ENCODE results near the gene ABHD16A.

Gene ABHD16A

GRCh38 chr6:31689249-31690110 is 13.6 kb downstream of the ABHD16A start:
- no peak for DNase-seq (ENCODE audit: low spot score)

DNA sequence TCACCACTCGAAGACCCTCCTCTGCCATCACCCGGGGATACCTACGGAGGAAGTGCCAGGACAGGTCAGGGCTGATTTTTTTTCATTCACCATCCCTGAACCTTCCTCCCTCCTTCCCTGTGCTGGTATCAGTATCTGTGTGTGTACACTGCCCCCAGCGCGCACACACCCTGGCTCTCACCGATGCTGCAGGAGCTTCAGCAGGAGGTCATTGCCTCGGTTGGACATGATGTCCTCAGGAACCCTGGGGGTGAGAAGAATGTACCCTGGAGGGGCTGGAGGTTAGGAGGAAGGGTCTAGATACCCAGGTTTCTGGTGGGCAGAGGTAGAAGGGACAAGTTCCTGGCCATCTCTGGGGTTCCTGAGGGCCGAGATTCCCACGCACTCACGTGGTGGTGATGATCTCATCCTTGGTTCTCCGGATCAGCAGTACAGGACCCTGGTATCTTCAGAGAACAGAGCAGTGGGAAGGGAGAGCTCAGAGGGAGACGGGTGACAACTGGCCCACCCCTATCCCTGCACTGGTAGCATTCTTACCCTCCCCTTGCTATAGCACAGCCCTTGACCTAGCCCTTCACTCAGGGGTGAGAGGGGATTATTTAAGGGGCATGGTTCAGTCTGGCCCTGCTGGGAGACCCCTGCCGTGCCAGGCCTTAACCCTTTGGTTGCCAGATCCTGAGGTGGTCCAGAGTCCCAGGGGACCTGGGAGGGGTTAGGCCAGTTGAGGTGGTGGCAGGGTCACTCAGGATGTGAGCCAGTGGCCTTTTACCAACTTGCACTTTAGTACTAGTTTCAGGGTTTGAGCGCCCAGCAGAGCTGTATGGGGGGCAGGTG is 15.0 kb downstream of the ABHD16A start:
- no peak for DNase-seq (ENCODE audit: low spot score)

DNA sequence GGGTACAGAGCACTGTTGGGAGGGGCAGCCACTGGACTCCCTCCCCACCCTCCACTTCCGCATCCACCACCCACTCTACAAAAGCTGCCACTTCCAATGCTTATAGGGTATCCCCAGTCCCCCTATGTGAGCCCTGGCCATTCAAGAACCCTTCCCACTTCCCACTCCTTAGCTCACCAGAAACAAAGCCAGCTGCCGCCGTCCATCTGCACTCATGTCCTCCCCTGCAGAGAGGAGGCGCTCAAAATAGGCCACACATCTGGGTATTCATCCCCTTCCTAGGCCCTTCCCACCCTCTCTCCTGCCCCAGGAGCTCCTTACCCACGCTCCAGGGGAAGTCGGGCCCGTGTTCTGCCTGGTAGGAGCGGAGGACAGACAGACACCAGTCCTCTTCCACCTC is 15.8 kb downstream of the ABHD16A start:
- DNase-seq (ENCODE audit: low spot score): no peak

DNA sequence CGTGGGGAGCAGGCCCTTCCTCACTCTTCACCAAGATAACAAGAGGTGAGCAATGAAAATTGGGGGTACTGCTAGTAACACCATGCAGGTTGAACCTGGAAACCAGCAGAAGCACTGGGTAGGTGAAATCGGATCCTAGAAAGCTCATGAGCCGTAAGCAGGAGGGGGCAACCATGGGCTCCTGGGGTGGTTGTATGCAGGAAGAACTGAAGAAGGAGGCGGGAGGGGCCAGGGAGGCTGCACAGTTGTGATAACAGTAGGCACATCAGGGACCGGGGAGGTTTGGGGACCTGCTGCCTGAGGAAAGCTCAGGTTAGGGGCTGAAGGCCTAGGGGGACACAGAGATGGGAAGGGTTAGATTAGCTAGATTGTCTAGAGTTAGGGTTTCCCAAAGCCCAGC is 16.6 kb downstream of the ABHD16A start:
- no peak for DNase-seq (ENCODE audit: low spot score)

DNA sequence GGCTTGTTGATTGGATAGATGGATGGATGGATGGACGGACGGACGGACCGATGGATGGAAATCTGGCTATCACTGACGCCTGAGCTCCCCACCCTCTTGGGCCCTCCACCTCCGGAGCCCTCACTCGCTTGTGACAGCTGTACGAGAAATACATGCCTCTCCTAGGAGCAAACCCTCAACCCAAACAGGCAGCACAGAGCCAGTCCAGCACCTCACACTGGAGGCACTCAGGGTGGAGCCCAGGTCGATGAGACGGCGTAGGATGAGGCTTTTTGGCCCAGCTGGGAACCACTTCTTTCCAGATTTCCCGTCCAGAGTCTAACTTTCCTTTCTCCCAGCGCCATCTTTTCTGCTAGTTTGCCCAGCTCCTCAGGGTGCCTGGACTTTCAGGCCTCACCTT is 19.5 kb downstream of the ABHD16A start:
- DNase-seq (ENCODE audit: low spot score): no peak

- no peak for DNase-seq (ENCODE audit: low spot score)
Observed at GRCh38 chr6:31681135-31681671, 21.9 kb downstream of the ABHD16A start.

DNA sequence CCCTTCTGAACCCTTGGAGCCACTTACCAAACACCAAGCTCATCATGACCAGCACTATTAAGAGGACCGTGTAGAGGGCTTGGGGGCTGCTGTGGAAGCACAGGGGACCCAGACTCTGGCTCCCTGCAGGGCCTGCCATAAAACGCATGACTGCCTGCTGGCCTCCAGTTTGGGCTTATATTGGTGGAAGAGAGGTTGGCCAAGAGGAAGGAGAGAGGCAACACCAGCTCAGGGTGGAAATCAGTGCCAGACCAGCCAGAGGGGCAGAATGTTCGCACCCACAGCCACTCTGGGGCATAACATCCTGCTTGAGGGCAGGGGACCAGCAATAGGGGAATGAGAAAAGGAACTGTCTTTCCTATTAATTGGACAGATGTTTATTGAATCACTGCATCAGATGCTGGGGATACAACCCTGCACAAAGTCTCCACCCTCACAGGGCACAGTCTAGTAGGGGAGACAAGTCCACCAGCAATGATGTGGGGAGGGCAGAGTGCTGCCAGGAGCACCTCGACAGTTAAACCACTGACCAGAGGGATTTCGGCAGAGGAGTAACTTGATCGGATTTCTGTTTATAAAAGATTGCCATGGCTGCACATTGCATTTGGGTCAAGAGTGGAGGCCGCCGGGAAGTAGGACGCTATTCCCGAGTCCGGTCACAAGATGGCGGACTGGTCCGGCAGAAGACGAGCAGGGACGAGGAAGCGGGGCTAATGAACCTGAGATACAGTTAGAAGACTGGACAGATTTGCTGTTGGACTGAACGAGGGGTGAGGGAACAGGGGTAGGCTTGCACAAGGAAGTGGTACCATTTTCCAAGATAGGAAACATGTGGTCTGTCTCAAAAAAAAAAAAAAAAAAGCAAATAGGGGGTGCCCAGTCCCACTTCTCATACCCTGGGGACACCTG is 22.6 kb downstream of the ABHD16A start, which contains the start of gene LY6G5C:
Gene LY6G5C (minus strand): TSS at position 842 of the 909 bp plus-strand sequence. CDS start 694 bp downstream, at position 148.
- DNase-seq (ENCODE audit: low spot score): peak; percentile 87

DNA sequence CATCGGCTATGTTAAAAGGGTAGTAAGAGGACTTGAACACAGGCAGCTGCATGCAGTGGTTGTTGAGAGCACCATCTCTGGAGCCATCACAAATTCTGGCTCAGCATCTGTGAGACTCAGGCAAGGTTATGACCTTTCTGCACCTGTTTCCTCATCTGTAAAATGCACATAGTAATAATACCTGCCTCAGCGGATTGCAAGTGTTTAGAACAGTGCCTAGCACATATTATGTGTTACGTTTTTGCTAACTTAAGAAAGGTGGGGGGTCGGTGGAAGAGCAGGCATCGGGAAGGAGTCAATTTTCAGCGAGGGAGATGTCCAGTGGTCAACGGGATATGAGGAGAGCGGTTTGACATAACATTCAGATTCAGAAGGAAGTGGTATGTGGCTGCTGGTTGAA is 25.2 kb downstream of the ABHD16A start:
- DNase-seq (ENCODE audit: low spot score): no peak

DNA sequence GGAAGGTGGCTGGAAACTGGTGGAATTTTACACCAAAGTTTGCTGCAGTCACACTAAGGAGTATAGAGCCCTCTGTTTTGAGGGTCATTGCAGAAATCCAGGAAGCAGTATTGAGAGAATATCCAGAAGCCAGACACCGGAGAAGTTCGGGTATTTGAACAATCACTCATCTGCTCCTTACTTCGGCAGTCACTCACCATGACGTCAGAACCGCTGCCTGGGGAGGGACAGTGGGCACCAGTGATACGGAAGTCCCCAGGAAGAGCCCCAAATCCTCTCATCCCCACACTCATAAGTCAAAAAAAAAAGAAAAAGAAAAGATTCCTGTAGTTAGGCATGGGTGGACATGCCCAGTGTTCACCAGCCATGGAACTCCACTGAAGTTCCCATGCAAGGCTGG is 26.2 kb downstream of the ABHD16A start:
- DNase-seq (ENCODE audit: low spot score): no peak

DNA sequence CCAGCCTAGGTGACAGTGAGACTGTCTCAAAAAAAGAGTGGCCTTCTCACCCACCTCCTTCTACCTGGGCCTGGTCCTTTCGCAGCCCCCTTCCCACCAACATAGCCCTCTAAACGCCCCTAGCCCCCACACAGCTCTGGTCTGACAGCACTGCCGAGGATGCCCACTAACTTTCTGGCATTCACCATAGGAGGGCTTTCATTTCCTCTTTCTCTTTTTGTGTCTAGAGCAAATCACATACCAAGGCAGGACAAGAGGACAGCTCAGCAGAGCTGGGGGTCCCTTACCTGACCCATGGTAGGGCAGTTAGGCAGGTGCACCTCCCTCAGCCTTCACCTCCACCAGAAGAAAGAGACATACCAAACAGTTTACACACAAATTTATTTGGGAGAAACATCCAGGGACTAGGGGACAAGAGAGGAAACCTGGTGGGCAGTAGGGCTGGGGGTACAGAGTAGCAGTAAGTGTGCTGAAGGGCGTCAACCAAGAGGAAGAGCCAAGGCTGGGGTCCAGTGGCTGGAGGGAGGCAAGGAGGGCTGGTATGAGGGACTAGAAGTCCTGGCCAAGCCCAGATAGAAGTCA is 26.7 kb downstream of the ABHD16A start:
- no peak for DNase-seq (ENCODE audit: low spot score)

GRCh38 chr6:31669676-31670075 is 33.4 kb downstream of the ABHD16A start, which contains the start of gene LY6G5B:
TSS of gene LY6G5B (plus strand) at chr6:31669976. CDS start at chr6:31670951, 975 bp downstream.
- no peak for DNase-seq (ENCODE audit: low spot score)

GRCh38 chr6:31666337-31666965 is 36.7 kb downstream of the ABHD16A start:
- no peak for DNase-seq (ENCODE audit: low spot score)

DNA sequence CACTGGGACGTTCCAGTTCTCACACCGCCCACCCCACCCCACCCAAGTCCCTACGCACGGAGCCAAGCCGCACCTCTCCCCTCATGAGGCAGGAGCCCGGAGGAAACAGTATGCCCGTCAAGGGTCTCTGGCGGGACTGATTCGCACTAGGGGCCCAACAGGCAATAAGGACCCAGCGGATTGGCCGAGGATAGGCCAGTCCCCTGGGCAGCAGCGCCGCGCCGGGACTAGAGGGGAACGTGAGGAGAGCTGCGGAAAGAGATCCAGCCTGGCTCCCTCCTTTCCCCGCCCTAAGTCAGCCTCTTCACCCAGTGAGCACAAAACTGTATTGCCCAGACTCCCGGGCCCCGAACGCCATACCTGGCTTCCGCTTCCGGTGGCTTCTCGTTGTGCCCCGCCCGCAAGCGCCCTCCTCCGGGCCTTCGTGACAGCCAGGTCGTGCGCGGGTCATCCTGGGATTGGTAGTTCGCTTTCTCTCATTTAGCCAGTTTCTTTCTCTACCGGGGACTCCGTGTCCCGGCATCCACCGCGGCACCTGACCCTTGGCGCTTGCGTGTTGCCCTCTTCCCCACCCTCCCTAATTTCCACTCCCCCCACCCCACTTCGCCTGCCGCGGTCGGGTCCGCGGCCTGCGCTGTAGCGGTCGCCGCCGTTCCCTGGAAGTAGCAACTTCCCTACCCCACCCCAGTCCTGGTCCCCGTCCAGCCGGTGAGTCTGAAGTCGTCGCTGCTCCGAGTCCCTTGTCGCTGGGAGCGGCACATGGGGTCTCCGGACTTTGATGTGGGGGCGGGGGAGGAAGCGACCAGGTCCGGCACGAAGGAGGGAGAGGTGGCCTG is 37.4 kb downstream of the ABHD16A start, which contains the start of gene CSNK2B:
Gene CSNK2B (plus strand): TSS at position 580 of the 836 bp plus-strand sequence. CDS start 752 bp downstream, outside the sequence.
- DNase-seq (ENCODE audit: low spot score): peak; percentile 99

- DNase-seq (ENCODE audit: low spot score): peak; percentile 99
Observed at GRCh38 chr6:31664790-31665500, 38.2 kb downstream of the ABHD16A start, which contains the start of gene GPANK1. TSS of gene GPANK1 (minus strand) at chr6:31664997. CDS start at chr6:31664478, 519 bp downstream.

GRCh38 chr6:31663961-31664789 is 38.9 kb downstream of the ABHD16A start:
- DNase-seq (ENCODE audit: low spot score): no peak

DNA sequence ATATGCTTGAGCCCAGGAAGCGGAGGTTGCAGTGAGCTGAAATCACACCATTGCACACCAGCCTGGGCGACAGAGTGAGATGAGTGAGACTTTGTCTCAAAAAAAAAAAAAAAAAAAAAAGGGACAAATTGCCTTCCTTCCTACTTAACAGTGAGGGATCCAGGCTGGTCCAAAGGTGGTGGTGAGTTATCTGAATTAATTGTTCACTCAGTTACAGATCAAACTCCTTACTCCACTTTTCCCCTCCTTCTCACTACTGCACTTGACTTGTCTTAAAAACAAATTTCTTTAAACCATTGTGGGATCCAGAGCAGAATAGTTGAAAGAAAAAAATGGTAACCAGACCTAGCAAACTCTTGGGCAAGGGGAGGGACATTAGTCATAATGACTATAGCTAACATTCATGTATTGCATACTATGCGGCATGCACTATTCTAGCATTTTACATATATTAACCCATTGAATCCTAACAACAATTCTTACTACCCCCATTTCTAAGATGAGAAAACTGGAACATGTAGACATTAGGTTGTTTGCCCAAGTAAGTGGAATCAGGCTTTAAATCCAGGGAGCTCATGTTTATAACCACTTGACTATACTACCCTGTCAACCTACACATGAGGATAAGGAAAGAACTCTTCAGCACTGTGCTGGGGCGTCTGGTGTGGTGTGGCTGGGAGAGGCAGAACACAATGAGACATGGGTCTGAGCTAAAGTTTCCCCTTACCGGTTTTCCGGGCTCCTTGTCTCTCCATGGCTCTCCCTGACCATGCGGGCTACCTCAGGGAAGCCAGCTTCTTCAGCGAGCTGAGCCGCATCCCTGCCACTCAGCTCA is 39.8 kb downstream of the ABHD16A start:
- no peak for DNase-seq (ENCODE audit: low spot score)

All from cerebellar cortex (tissue), 1 donor.